Transverse colon (tissue), 3 donors: ENCODE results near the gene CCN6.

ENCODE experiments used
- POLR2A ChIP-seq: fragments of 450-650 bp; IDR thresholded peaks from one replicate; pipeline ENCODE4 v1.6.1; 2016; ENCODE audit warnings: antibody characterized with exemption, mild to moderate bottlenecking, moderate library complexity
- TF ChIP-seq, protein P1 (sequence below), 5 experiments: fragments of 200-600 bp in 3 of 5; fragments of 450-650 bp in 2 of 5; sonication (generic) in 3 of 5; IDR thresholded peaks; 1 replicate in 2 of 5; 2 replicates in 3 of 5; pipeline ENCODE4 v1.5.1; 2016 to 2017; ENCODE audit warnings: antibody characterized with exemption in 5 of 5, inconsistent platforms in 3 of 5, mild to moderate bottlenecking in 2 of 5, moderate library complexity in 1 of 5

DNA sequence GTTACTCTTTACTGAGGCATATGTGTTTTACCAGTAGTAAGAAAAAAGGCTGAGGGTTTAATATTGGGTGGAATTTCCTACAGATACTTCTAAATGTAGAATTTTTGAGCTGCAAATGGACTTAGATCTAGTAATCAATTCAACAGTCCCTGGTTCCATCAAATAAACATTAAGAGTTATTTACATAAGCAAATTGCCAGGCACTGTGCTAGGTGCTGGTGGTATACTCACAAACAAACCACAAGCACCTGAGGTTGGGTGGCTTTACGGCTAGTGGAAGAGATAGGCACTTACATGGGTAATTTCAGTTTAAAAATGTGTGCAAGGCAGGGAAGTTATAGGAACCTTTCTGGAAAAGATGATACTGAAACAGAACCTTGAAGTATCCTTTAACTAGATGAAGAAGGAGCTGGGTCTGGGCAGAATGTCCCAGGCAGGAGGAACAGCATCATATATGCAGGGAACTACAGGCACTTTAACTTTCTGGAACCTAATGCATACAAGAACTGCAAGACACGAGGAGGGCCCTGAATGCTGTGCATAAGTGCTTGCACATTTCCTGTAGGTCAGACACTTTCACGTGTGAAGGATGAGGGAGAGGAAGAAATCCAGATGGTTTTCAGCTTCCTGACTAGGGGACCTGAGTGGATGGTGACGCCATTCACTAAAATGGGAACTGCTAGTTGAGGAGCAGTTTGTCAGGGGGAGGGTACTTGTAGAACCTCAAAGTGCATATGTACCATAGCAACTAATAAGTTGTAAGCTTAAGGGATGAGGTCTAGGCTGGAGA is 4.5 kb downstream of the CCN6 start:
- no peak for TF ChIP-seq POLR2A
- TF ChIP-seq, protein P1, sequence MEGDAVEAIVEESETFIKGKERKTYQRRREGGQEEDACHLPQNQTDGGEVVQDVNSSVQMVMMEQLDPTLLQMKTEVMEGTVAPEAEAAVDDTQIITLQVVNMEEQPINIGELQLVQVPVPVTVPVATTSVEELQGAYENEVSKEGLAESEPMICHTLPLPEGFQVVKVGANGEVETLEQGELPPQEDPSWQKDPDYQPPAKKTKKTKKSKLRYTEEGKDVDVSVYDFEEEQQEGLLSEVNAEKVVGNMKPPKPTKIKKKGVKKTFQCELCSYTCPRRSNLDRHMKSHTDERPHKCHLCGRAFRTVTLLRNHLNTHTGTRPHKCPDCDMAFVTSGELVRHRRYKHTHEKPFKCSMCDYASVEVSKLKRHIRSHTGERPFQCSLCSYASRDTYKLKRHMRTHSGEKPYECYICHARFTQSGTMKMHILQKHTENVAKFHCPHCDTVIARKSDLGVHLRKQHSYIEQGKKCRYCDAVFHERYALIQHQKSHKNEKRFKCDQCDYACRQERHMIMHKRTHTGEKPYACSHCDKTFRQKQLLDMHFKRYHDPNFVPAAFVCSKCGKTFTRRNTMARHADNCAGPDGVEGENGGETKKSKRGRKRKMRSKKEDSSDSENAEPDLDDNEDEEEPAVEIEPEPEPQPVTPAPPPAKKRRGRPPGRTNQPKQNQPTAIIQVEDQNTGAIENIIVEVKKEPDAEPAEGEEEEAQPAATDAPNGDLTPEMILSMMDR (IDR thresholded peaks at IDR 0.05), result no peak
